ENCODE results near the gene BFAR.

DNA sequence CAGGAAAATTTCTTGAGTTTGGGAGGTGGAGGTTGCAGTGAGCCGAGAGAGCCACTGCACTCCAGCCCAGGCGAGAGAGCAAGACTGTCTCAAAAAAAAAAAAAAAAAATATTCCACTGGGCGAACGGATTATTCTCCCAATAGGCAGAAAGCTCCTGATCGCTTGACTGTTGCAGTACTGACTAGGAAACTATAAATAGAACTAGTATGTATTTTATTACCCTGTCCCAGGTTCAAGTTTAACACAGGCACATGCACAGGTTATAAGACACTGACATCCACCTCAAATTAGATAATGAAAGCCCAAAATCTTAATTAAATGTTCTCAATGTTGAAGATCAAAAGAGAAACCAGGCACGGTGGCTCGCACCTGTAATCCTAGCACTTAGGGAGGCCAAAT lies 14.2 kb upstream of the BFAR start:
- TF ChIP-seq, protein P1, sequence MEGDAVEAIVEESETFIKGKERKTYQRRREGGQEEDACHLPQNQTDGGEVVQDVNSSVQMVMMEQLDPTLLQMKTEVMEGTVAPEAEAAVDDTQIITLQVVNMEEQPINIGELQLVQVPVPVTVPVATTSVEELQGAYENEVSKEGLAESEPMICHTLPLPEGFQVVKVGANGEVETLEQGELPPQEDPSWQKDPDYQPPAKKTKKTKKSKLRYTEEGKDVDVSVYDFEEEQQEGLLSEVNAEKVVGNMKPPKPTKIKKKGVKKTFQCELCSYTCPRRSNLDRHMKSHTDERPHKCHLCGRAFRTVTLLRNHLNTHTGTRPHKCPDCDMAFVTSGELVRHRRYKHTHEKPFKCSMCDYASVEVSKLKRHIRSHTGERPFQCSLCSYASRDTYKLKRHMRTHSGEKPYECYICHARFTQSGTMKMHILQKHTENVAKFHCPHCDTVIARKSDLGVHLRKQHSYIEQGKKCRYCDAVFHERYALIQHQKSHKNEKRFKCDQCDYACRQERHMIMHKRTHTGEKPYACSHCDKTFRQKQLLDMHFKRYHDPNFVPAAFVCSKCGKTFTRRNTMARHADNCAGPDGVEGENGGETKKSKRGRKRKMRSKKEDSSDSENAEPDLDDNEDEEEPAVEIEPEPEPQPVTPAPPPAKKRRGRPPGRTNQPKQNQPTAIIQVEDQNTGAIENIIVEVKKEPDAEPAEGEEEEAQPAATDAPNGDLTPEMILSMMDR (conservative IDR thresholded peaks at IDR 0.05 in 1 of 2, IDR thresholded peaks at IDR 0.05 in 1 of 2; ENCODE audit: low read depth in 1 of 2, low read length in 2 of 2), result no peak
- TF ChIP-seq EZH2 (IDR thresholded peaks at IDR 0.05; ENCODE audit: low read length, missing control alignments), result no peak

Data from fibroblast of lung (primary cell).